HG02840 (cell line): Measurements from ENCODE around the gene PIK3R6.
"Not testable (repeated sequence)": the region's sequence is repeated elsewhere in the genome, so short reads cannot be mapped to it uniquely, and the experiment has no call there.

Experiments
- ATAC-seq: cut with Tn5 transposase; IDR thresholded peaks from one replicate; pipeline ENCODE4 v1.9.1; 2021; ENCODE audit warnings: mild to moderate bottlenecking, moderate library complexity, moderate number of reproducible peaks; ENCODE audit not compliant: unreplicated experiment, low FRiP score

PIK3R6 gene

DNA sequence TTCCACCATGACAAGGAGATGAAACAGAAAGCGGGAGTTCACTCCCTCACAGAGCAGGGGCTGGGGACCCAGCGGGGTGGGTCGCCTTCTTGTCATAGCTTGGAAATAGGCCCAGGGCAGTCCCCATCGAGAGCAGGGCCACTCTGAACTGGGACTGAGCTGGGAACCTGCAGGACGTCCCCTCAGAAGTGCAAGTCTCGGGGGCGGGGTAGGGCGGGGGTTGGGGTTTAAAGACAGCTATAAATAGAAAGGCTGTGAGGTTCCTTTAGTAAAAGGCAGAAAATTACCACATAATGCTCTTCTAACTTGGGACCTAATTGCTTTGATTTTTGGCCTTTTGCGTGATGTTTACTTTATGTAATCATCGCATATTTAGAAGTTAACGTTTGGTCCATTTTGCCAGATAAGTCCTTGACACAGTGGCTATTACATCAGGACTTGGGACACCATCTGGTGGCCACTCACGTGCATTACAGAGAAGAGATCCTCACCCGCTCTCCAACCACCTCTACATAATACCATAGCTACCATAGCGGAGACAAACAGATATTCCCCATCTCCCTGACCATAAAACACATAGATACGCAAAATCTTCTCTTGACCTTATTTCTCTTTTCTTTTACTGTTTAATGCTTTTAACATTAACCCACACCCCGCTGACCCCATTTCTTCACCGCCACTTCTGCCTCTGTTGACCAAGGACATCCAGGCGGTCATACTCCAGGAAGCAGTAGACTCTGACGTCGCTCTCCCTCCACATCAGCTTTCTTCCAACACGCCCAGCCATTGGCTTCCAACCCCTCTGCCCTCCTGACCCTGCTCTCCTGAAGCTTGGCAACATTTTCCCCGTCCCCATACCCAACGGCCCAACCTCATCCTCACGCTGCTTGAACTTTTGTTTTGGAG lies 27.5 kb upstream of the PIK3R6 start:
- no peak for ATAC-seq

DNA sequence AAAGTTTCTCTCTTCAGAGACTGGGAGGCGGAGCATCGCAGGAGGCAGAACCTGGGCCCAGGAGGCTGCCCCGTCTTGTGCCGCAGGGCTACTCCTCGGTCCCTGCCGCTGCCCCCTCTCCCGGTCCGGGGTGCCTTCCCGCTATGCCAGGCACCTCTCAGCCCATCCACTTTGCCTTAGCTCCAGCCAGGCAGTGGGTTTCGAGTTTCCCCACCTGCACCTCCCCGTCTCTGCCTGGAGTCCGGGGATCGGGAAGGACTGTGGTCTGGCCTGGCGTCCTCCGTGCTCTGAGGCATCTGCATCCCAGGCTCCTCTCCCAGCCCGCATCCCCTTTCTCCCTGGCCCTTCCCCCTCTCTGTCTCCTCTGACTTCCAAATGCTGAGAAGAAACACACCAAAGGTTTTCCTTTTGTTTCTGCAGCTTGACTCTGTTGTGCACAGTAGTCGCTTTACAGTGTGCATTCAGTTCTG lies 26.8 kb upstream of the PIK3R6 start:
- no peak for ATAC-seq

- ATAC-seq = no peak
Measured at GRCh38 chr17:8893621-8894201, 26.2 kb upstream of the PIK3R6 start.

DNA sequence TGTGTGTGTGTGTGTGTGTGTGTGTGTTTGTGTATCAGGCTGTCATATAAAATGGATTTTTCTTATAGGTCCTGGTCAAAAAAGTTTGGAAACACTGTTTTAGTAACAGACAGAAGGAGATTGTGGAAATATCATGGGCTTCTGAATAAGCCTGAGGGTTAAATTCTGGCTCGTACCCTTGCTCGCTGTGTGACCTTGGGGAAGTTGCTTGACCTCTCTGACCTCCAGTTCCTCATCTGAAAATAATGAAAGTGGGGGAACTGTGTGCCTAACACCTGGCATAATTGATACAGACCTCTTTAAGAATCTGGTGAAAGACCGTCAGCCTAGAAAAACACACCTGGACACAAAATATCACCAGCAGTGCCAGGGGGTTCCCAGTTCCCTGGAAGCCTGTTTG lies 25.6 kb upstream of the PIK3R6 start:
- no peak for ATAC-seq

DNA sequence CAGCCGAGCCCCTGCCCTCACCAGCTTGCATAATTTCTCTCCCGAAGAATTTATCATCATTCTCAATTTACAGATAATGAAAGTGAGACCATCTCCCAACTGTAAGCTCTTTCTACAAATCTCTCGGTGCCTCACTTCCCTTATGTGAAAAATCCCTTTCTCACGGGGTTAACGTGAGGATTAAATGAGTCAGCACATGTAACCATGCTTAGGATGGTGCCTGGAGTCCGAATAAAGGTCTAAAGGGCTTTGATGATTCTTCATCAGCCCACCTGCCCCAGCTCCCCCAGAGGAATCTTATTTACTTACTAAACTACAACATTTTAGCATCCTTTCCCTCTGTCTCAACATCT lies 24.8 kb upstream of the PIK3R6 start:
- ATAC-seq = no peak

- ATAC-seq = no peak
Measured at GRCh38 chr17:8890671-8891070, 23.2 kb upstream of the PIK3R6 start.

DNA sequence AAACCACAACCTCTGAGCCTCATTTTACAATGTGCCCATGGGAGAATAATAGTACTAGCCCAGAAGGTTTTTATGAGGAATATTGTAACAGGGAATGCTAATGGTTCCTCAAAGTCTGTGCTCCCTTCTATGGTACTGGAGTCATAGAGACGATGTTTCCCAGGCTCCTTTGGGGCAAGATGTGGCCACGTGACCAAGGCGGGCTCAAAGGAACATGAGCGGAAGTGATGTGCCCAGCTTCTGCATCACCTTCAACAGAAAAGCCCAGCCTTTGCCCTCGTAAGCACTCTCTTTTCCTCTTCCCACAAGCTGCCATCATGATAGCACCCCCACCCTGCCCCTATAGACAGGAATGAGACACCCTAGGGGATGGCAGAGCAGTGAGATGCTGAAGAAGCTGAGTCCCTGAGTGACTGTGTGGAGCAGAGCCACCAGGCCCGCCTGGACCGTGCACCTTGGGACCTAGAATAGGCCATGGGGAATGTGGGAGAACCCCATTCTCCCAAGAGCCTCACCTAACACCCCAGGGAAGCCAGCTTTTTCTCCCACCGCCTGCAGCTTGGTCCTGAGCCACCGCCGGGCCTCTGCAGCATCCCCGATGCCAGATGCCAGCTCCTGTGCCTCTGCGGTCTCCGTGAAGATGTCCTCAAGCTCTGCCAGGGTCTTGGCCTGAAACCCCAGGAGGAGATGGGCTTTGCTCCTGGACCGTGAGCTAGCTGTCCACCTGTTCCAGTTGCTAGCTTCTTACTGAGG lies 22.2 kb upstream of the PIK3R6 start:
- no peak for ATAC-seq

DNA sequence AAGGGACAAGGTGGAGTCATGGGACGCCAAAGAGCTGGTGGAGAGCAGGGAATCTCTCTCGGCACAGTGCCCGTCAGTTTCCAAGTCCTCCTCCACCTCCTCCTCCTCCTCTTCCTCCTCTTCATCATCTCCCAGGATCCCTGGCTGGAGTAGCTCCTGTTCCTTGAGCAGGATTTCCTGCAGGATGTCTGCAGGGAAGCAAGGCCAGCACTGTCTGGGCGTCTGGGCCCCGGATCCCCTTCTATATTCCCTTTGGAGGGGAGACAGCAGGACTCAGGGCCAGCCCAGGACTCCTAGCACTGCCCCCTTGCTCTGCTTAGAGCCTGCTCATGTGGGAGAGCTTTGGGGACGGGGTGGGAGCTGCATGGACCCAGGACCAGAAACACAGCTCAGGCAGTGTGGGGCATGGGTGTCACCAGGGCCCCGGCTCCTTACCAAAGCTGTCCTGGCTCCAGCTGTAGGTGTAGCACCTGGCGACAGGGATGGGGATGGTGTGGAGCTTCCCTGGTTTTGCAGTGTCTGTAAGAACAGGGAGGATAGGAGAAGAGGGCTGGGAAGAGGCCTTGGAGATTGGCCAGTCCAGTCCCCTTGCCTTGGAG lies 21.3 kb upstream of the PIK3R6 start:
- ATAC-seq = no peak

- no peak for ATAC-seq
Measured at GRCh38 chr17:8887834-8888703, 20.6 kb upstream of the PIK3R6 start.

- no peak for ATAC-seq
Measured at GRCh38 chr17:8887301-8887700, 19.8 kb upstream of the PIK3R6 start.

- ATAC-seq = no peak
Measured at GRCh38 chr17:8885967-8886684, 18.7 kb upstream of the PIK3R6 start.

DNA sequence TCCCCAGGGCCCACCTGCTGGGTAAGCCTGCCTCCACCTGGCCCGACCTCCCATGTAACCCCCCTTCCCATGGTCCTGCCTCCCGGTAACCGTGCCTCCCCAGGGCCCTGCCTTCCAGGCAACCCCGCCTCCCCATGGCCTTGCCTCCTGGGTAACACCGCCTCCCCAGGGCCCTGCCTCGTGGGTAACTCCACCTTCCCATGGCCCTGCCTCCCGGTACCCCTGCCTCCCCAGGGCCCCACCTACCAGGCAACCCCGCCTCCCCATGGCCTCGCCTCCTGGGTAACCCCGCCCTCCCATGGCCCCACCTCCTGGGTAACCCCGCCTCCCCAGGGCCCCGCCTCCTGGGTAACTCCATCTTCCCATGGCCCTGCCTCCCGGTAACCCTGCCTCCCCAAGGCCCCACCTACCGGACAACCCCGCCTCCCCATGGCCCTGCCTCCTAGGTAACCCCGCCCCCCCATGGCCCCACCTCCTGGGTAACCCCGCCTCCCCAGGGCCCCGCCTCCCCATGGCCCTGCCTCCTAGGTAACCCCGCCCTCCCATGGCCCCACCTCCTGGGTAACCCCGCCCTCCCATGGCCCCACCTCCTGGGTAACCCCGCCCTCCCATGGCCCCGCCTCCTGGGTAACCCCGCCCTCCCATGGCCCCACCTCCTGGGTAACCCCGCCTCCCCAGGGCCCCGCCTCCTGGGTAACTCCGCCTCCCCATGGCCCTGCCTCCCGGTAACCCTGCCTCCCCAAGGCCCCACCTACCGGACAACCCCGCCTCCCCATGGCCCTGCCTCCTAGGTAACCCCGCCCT lies 17.9 kb upstream of the PIK3R6 start:
- not testable (repeated sequence) for ATAC-seq

DNA sequence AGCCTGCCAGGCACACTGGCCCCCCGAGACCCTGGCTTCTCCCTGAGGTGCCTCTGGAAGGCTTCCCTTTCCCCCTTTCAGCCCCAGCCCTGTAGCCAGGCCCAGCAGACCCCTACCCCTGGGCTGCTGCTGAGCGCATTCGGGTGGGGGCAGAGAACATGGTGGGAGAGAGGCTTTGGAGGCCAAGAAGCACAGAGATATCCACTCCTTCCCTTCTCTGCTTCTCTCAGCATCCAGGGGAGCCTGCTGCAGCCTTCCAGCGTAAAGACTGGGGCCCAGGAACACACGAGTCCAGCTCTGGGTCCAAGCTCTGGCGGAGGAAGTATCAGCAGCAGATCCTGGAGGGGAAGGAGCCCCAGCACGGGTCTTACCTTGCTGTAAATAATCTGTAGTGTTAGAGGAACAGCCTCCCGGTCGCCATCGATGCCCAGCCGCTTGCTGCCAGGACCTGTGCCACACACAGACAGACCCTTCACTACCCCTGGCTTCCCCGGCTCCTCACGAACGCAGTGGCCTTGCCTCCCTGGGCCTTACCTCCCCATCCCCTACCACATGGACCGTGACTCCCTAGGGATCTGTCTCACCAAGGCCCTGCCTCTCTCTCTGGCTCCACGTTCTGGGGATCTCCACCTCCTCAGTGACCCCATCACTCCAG lies 17.0 kb upstream of the PIK3R6 start:
- no peak for ATAC-seq

- no peak for ATAC-seq
Measured at GRCh38 chr17:8883353-8883752, 15.9 kb upstream of the PIK3R6 start.

DNA sequence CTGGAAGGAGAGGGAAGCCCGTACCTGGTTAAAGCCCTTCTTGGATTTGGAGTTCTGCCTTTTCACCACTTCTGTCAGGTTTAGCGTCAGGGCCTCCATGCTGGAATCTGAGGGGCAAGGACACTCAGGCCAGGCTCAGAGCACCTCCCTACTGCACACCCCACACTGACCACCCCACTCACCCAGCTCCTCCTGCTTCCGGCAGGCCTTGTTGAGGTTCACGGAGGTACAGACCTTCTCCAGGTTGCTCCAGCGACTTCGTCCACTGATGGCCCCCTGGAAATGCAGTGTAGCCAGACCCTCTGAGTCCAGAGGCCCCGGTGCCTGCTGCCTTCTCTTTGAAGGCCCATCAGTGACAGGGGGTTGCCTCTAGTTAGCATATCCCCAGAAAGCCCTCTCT lies 14.1 kb upstream of the PIK3R6 start:
- no peak for ATAC-seq

- ATAC-seq = no peak
Measured at GRCh38 chr17:8880466-8880865, 13.0 kb upstream of the PIK3R6 start.

DNA sequence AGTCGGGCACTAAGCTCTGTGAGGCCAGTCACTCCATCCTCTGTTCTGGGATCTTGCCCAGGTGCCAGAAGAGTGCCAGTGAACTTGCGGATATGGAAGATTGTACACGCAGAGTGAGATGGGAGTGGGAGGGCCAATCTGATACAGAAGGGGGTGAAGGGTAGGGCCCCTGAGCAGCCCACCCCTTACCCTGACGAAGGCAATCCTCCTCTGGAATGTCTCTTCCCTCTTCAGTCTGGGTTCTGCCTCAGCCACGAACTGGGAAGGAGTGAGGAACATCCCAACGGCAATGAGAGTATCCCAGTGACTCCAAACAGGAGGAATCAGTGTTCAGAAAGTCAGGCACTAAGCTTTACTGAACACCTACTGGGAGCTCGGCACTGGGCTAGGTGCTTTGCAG lies 11.9 kb upstream of the PIK3R6 start:
- no peak for ATAC-seq

DNA sequence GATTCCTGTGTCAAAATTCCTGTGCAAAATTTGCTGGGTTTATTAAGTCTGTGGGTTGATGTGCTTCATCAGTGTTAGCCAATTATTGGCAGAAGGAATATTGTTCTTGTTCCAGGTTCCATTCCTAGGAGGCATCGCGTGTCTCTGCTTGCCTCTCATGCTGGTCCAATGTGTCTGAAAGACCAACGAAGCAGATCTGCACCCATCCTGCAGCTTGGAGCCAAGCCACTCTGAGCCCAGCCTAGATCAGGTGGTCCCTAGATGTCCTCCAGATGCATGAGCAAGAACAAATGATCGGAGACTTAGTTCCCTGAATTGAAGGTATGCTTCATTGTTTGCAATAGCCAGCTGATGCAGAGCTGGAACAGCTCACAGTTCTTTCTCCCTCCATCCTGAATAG lies 10.5 kb upstream of the PIK3R6 start:
- ATAC-seq = no peak
